PFSK-1 (cell line): ENCODE measurements around the gene PUS1.

Source experiments
- FOXP2 ChIP-seq: optimal IDR thresholded peaks from 2 replicates; pipeline ENCODE3; 2011; ENCODE audit warnings: borderline replicate concordance, control low read depth, inconsistent platforms; ENCODE audit not compliant: insufficient read depth; ENCODE audit errors: extremely low read length, extremely low read depth
- POLR2AphosphoS5 ChIP-seq: IDR thresholded peaks from 2 replicates; pipeline ENCODE4 v1.6.1; 2012; ENCODE audit warnings: low read depth, mild to moderate bottlenecking, control low read depth, low read length, moderate library complexity
- REST ChIP-seq, 2 experiments: IDR thresholded peaks; 2 replicates each; pipeline versions ENCODE4 v1.6.1 to v1.8.0; 2011 to 2012; ENCODE audit warnings: low read depth in 2 of 2, low read length in 2 of 2, control low read depth in 1 of 2, inconsistent platforms in 1 of 2, mild to moderate bottlenecking in 1 of 2, moderate library complexity in 1 of 2; ENCODE audit not compliant: insufficient read depth in 1 of 2
- SIN3A ChIP-seq: IDR thresholded peaks from 2 replicates; pipeline ENCODE4 v1.6.1; 2012; ENCODE audit warnings: mild to moderate bottlenecking, low read length, moderate library complexity, borderline replicate concordance; ENCODE audit not compliant: insufficient read depth
- TAF1 ChIP-seq: IDR thresholded peaks from 2 replicates; pipeline ENCODE4 v1.6.1; 2012; ENCODE audit warnings: low read length, control low read depth, borderline replicate concordance; ENCODE audit not compliant: insufficient read depth

The PUS1 gene

GRCh38 chr12:131909081-131909751 lies 19.9 kb upstream of the PUS1 start:
- TF ChIP-seq FOXP2 (no peak), POLR2AphosphoS5 (no peak), SIN3A (no peak), TAF1 (no peak), REST (IDR thresholded peaks at IDR 0.05; ENCODE audit: insufficient read depth in 1 of 2, low read depth in 2 of 2, low read length in 2 of 2) (no peak)

- TF ChIP-seq POLR2AphosphoS5 (no peak), SIN3A (no peak), FOXP2 (no peak), TAF1 (no peak), REST (IDR thresholded peaks at IDR 0.05; ENCODE audit: insufficient read depth in 1 of 2, low read depth in 2 of 2, low read length in 2 of 2) (no peak)
These were observed 19.3 kb upstream of the PUS1 start for GRCh38 chr12:131909752-131910219.

GRCh38 chr12:131910302-131911027 lies 18.6 kb upstream of the PUS1 start:
- TF ChIP-seq FOXP2: no peak
- TF ChIP-seq POLR2AphosphoS5: no peak
- no peak for TF ChIP-seq TAF1
- TF ChIP-seq SIN3A: no peak
- no peak for TF ChIP-seq REST (IDR thresholded peaks at IDR 0.05; ENCODE audit: insufficient read depth in 1 of 2, low read depth in 2 of 2, low read length in 2 of 2)

GRCh38 chr12:131911028-131911650 lies 17.9 kb upstream of the PUS1 start:
- no peak for TF ChIP-seq REST (IDR thresholded peaks at IDR 0.05; ENCODE audit: insufficient read depth in 1 of 2, low read depth in 2 of 2, low read length in 2 of 2)
